SJSA1 (cell line): ENCODE measurements around the gene ATAD3A. TPM values are rescaled to one million over a fixed set of nuclear protein-coding genes. Genes with fewer than 3 reads are reported as not detected.
A peak's percentile ranks its signal among the peaks of the same experiment; 100 is the strongest.
"Not testable (repeated sequence)": the region's sequence is repeated elsewhere in the genome, so short reads cannot be mapped to it uniquely, and the experiment has no call there.

Source experiments
- DNase-seq, 2 experiments: peaks; one replicate each; pipeline ENCODE4 v3.0.0-alpha.2; 2015 to 2020; ENCODE audit warnings: low spot score in 2 of 2, low read depth in 1 of 2
- H3K27ac ChIP-seq: fragments of 250-450 bp; sonication (Bioruptor Pico); 2 replicates; pipeline ENCODE4 v1.5.1; 2020; ENCODE audit warnings: mild to moderate bottlenecking, moderate library complexity
- H3K27me3 ChIP-seq: fragments of 250-450 bp; sonication (Bioruptor Pico); replicated peaks from 2 replicates; pipeline ENCODE4 v1.5.1; 2020; ENCODE audit warnings: mild to moderate bottlenecking, moderate library complexity
- H3K36me3 ChIP-seq: fragments of 250-450 bp; sonication (Bioruptor Pico); 2 replicates; pipeline ENCODE4 v1.5.1; 2020; ENCODE audit warnings: mild to moderate bottlenecking
- H3K4me1 ChIP-seq: fragments of 250-450 bp; sonication (Bioruptor Pico); replicated peaks from 2 replicates; pipeline ENCODE4 v1.6.1; 2021; ENCODE audit warnings: mild to moderate bottlenecking
- H3K4me3 ChIP-seq: fragments of 250-450 bp; sonication (Bioruptor Pico); 2 replicates; pipeline ENCODE4 v1.5.1; 2020; ENCODE audit warnings: mild to moderate bottlenecking
- H3K9me3 ChIP-seq: fragments of 250-450 bp; sonication (Bioruptor Pico); replicated peaks from 2 replicates; pipeline ENCODE4 v1.5.1; 2020; ENCODE audit warnings: mild to moderate bottlenecking
- total RNA-seq: library from RNA; depleted of rRNA; stranded (reverse); fragments of >200 nt; shearing (Covaris generic); gene quantifications from 2 replicates; pipeline ENCODE4 v1.2.3, GENCODE V29; 2014; rRNA removed

The ATAD3A gene
- 32.7 and 51.6 TPM in 2 replicates for total RNA-seq

GRCh38 chr1:1511533-1512285, at the start of gene ATAD3A:
ATAD3A (plus strand) TSS chr1:1512162; CDS start chr1:1512269, 107 bp downstream.
- peak within 1 kb of the TSS; percentile 88 for H3K27ac ChIP-seq
- H3K27me3 ChIP-seq: no peaks in the 10 kb centered on the region
- DNase-seq: peak; percentile 97 to 98

DNA sequence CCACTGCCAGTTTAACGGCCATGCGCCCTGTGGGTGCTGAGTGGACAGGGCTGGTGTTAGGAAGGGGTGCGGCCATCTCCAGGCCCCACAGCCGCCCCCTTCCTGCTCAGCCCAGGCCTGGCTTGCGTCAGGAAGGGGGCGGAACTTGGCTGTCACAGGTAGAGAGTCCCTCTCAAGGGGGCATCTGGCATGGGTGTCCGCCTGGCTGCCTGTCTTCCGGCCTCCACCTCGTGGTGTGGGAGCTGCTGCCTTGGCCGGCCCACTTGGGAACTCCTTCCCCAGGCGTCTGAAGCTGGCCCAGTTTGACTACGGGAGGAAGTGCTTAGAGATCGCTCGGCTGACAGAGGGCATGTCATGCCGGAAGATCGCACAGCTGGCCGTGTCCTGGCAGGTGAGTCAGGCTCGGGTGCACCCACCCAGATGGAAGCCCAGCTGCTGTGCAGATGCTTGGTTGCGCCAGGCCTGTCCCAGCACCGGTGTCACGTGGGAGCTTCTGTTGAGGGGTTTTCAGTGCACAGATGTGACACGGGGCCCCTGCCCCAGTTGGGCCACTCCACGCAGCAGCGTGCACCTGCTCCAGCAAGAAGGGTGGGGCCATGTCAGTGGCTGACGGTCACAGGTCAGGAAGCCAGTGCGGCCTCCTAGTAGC, 49.5 kb upstream of the ATAD3A start:
- H3K9me3 ChIP-seq: no peaks in the 10 kb centered on the region
- no peaks in the 10 kb centered on the region for H3K4me1 ChIP-seq
- no peak overlapping the region for H3K4me3 ChIP-seq
- no peak for DNase-seq
- no peak overlapping the region for H3K27ac ChIP-seq
- H3K36me3 ChIP-seq: no peaks in the 10 kb centered on the region
- peaks cover 14% of the 10 kb centered on the region; the same call in 1 of the 2 replicates for H3K27me3 ChIP-seq

More at GRCh38 chr1:1511533-1512285, at the start of gene ATAD3A:
- peaks cover 6% of the 10 kb centered on the region; the same call in 1 of the 2 replicates for H3K4me1 ChIP-seq
- H3K9me3 ChIP-seq: no peaks in the 10 kb centered on the region
- H3K36me3 ChIP-seq: peaks cover 29% of the 10 kb centered on the region
- peak within 1 kb of the TSS; percentile 92 for H3K4me3 ChIP-seq

DNA sequence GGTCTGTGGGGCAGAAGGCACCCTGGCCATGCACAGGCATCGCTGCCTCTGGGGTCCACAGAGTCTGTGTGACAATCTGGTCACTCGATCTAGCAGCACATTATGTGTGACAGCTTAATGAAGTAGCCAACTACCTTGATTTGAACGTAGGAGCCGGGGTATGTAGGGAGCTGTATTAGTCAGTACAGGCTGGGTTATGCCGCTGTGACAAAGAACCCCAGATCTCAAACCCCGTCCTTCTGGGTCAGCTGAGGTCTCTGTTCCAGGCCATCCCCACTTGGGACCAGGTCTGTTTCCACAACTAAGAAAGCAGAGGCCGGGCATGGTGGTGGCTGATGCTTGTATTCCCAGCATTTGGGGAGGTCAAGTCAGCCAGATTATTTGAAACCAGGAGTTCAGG, 48.6 kb upstream of the ATAD3A start:
- H3K27me3 ChIP-seq: peaks cover 14% of the 10 kb centered on the region; the same call in 1 of the 2 replicates
- no peak overlapping the region for H3K27ac ChIP-seq
- no peaks in the 10 kb centered on the region for H3K9me3 ChIP-seq
- no peaks in the 10 kb centered on the region for H3K4me1 ChIP-seq
- no peak for DNase-seq
- H3K36me3 ChIP-seq: no peaks in the 10 kb centered on the region
- no peak overlapping the region for H3K4me3 ChIP-seq

DNA sequence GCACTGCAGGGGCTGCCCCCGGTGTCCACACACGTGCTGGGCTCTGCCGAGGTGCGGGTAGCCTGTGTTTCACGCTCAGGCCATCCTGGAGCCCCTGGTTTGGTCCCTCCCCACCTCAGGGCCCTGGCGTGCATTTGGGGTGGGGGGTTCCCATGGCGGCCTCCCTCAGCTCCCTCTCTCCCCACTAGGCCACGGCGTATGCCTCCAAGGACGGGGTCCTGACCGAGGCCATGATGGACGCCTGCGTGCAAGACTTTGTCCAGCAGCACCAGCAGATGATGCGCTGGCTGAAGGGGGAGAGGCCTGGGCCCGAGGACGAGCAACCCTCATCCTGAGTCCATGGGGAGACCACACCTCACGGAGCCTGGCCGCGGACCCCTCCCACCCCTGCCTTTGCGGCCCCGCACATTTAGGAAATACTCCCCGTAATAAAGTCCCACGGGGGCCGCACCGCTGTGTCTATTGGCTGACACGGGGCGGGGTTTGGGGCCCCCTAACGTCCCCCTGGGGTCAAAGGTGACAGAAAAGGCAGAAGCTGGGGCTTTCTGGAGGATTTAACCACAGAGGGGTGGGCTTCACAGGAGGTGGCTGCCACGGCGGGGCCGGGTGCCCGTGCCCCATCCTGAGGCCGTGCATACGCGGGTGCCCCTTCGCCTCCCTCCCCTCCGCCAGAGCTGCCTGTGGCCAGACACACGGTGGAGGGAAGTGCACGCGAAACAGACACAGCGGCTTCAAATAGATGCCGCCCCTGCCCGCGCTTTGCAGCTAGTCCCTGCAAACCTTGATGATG, 43.6 kb upstream of the ATAD3A start:
- DNase-seq, H3K27me3 ChIP-seq, H3K27ac ChIP-seq, H3K9me3 ChIP-seq, H3K36me3 ChIP-seq, H3K4me3 ChIP-seq: not testable (repeated sequence)
- H3K4me1 ChIP-seq: peaks cover 12% of the 10 kb centered on the region; the same call in 1 of the 2 replicates

GRCh38 chr1:1470626-1471388, 41.2 kb upstream of the ATAD3A start:
- H3K36me3 ChIP-seq: peaks cover 11% of the 10 kb centered on the region
- peak overlapping the region; percentile 19 for H3K27ac ChIP-seq
- no peaks in the 10 kb centered on the region for H3K9me3 ChIP-seq
- H3K27me3 ChIP-seq: no peaks in the 10 kb centered on the region
- no peak for DNase-seq
- peak overlapping the region; percentile 56 for H3K4me3 ChIP-seq
- peaks cover 16% of the 10 kb centered on the region; the same call in 1 of the 2 replicates for H3K4me1 ChIP-seq

GRCh38 chr1:1471389-1472052, 40.4 kb upstream of the ATAD3A start, which contains the start of gene ATAD3B:
ATAD3B (plus strand) TSS chr1:1471765; CDS start chr1:1471885, 120 bp downstream.
- Histone ChIP-seq H3K27ac (peak within 1 kb of the TSS; percentile 19), H3K4me3 (peak within 1 kb of the TSS; percentile 56), H3K4me1 (peaks cover 16% of the 10 kb centered on the region; the same call in 1 of the 2 replicates), H3K36me3 (peaks cover 14% of the 10 kb centered on the region), H3K9me3 (no peaks in the 10 kb centered on the region), H3K27me3 (no peaks in the 10 kb centered on the region)
- peak; percentile 86 to 94 for DNase-seq

DNA sequence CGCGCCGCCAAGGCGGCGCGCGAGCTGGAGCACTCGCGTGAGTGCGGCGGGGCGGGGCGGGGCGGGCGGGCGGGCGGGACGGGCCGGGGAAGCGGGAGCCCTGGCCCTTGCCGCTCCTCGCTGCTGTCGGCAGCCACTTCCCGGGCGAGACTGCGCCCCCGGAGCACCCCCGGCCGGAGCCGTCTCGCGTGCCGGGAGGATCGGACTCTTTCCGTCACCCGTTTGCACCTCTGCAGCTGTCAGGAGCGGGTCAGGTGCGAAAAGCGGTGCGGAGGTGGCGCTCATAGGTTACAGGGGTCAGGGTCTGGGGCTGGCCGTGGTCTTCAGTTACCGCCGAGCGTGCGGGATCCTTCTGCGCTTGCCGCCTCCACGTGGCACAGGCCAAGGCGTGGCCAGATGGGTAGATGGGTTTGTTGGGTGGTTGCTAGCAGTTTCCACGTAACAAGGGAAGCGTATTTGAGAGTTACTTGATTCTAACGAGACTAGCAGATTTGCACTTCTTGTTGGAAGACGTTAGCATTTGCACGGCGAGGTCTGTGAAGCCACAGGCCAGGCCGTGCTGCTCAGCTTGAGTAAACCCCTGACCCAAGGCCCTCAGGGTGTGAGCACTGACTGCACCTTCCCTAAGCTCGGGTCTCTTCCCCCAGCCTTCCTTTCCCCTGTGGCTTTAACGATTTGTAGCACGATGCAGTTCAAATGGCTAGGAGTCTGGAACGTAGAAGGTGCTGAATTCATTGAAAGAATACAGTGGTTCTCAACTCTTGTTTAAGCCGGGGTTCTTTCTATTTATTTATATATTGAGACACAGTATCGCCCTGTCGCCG, 39.7 kb upstream of the ATAD3A start:
- peaks cover 21% of the 10 kb centered on the region for H3K36me3 ChIP-seq
- peaks cover 16% of the 10 kb centered on the region; the same call in 1 of the 2 replicates for H3K4me1 ChIP-seq
- not testable (repeated sequence) for H3K27ac ChIP-seq, H3K9me3 ChIP-seq, H3K27me3 ChIP-seq
- DNase-seq: peak in 1 of 2 experiments; percentile 18
- H3K4me3 ChIP-seq: peak overlapping the region; percentile 56

GRCh38 chr1:1476011-1476410, 36.0 kb upstream of the ATAD3A start:
- H3K27me3 ChIP-seq, H3K27ac ChIP-seq, H3K9me3 ChIP-seq, H3K4me3 ChIP-seq, DNase-seq: not testable (repeated sequence)
- peaks cover 41% of the 10 kb centered on the region for H3K36me3 ChIP-seq
- H3K4me1 ChIP-seq: peaks cover 12% of the 10 kb centered on the region; the same call in 1 of the 2 replicates

DNA sequence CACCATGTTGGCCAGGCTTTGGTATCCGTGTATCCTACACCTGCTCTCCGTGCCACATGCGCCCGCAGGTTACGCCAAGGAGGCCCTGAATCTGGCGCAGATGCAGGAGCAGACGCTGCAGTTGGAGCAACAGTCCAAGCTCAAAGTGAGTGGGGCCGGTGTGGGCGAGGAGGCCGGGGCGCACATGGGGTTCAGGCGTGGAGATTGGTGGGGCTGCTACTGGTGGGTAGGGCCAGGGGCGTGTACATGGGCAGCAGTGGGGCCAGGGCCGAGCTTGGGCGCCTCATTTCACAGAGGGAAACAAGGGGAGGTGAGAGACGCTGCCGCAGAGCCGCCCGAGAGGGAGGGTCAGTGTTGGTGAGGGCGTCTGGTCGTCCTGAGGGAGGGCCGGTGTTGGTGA, 34.8 kb upstream of the ATAD3A start:
- Histone ChIP-seq H3K27ac (no peak overlapping the region), H3K4me1 (peaks cover 12% of the 10 kb centered on the region; the same call in 1 of the 2 replicates), H3K27me3 (no peaks in the 10 kb centered on the region), H3K9me3 (no peaks in the 10 kb centered on the region), H3K36me3 (peaks cover 44% of the 10 kb centered on the region), H3K4me3 (no peak overlapping the region)
- no peak for DNase-seq

GRCh38 chr1:1479547-1480487, 32.1 kb upstream of the ATAD3A start:
- Histone ChIP-seq H3K9me3 (no peaks in the 10 kb centered on the region), H3K27me3 (no peaks in the 10 kb centered on the region), H3K4me3 (no peak overlapping the region), H3K27ac (no peak overlapping the region), H3K4me1 (no peaks in the 10 kb centered on the region), H3K36me3 (peaks cover 53% of the 10 kb centered on the region)
- no peak for DNase-seq

DNA sequence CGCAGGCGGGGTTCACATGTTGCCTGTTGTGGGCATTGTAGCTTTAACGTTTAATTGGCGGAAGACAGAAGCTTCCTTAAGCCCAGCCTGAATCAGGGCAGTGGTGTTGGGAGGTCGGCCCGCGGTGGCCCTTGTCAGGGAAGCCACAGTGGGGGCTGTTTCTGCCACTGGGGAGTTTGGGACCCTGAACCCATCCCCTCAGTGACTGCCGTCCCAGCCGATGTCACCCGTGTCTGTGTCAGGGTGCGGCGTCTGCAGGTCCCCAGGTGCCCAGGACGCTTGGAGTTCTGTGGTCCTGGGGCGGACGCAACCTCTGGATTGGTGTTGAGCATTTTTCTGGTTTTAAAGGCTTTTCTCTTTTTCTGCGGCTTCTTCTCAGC, 31.5 kb upstream of the ATAD3A start:
- H3K4me1 ChIP-seq, H3K9me3 ChIP-seq, H3K4me3 ChIP-seq, H3K27me3 ChIP-seq, DNase-seq, H3K27ac ChIP-seq: not testable (repeated sequence)
- peaks cover 53% of the 10 kb centered on the region for H3K36me3 ChIP-seq
